Heart right ventricle (tissue), 16 donors: ENCODE data around the gene ARID5A. TPM values are rescaled to one million over a fixed set of nuclear protein-coding genes. Genes with fewer than 3 reads are reported as not detected.

ENCODE experiments used
- ATAC-seq, 8 donors: fragments of 200-7000 bp; cut with Tn5 transposase; one replicate each; pipeline ENCODE4 v1.9.1; 2020; ENCODE audit warnings: mild to moderate bottlenecking in 8 of 8, moderate library complexity in 8 of 8, moderate number of reproducible peaks in 1 of 8
- DNase-seq, 2 donors: peaks; one replicate each; pipeline ENCODE4 v3.0.0-alpha.2; 2020
- H3K27ac ChIP-seq, 10 donors: fragments of 200-600 bp; sonication (generic) in 2 of 10; one replicate each; pipeline versions ENCODE4 v1.5.0 to v1.8.0; 2020 to 2022; ENCODE audit warnings: mild to moderate bottlenecking in 3 of 10
- H3K27me3 ChIP-seq, 7 donors: fragments of 200-600 bp; one replicate each; pipeline ENCODE4 v1.8.0; 2021 to 2022; ENCODE audit warnings: mild to moderate bottlenecking in 2 of 7
- H3K36me3 ChIP-seq, 9 donors: fragments of 200-600 bp; sonication (generic) in 1 of 9; one replicate each; pipeline versions ENCODE4 v1.5.0 to v1.8.0; 2020 to 2022; ENCODE audit warnings: mild to moderate bottlenecking in 2 of 9
- H3K4me1 ChIP-seq, 9 donors: fragments of 200-600 bp; sonication (generic) in 1 of 9; one replicate each; pipeline versions ENCODE4 v1.5.0 to v1.8.0; 2020 to 2022; ENCODE audit warnings: mild to moderate bottlenecking in 4 of 9
- H3K4me3 ChIP-seq, 10 donors: fragments of 200-600 bp; sonication (generic) in 2 of 10; one replicate each; pipeline versions ENCODE4 v1.5.0 to v1.8.0; 2020 to 2022; ENCODE audit warnings: mild to moderate bottlenecking in 7 of 10, moderate library complexity in 2 of 10
- H3K9me3 ChIP-seq, 11 donors: fragments of 200-600 bp in 10 of 11; sonication (generic) in 2 of 11; one replicate each; pipeline versions ENCODE4 v1.5.0 to v1.8.0; 2013 to 2022; ENCODE audit warnings: mild to moderate bottlenecking in 2 of 11, control low read depth in 1 of 11, moderate library complexity in 1 of 11
- WGBS, 2 donors: extraction: QIAGEN DNeasy Blood & Tissue Kit; methylation state at CpG; one replicate each; pipeline ENCODE4 v1.1.7; 2013; ENCODE audit warnings: inconsistent platforms in 1 of 2; 5-methylcytosine and 5-hydroxymethylcytosine counted together
- intact Hi-C, 10 donors: fragments of 100-400 bp; cut with DNase I; formaldehyde crosslinking; loops; one replicate each; pipeline versions ENCODE4 v1.11.1 to v1.14.2; 2022
- polyA plus RNA-seq, 2 donors: library from polyadenylated mRNA; stranded (reverse); fragments of 200-250 nt; gene quantifications; one replicate each; pipeline ENCODE4 v1.2.3, GENCODE V29; 2013
- total RNA-seq, 10 donors: library from RNA; stranded (reverse); fragmentation: NEBNext Ultra II Directional in 3 of 10; extraction: Animal tissue kit (Norgen Biotek cat#: 25700) in 3 of 10; gene quantifications; one replicate each; pipeline versions ENCODE4 v1.2.1 to v1.2.4, GENCODE V29; 2021 to 2023
- TF ChIP-seq, protein P1 (sequence below), 9 donors: fragments of 200-600 bp; sonication (generic) in 2 of 9; IDR thresholded peaks; one replicate each; pipeline versions ENCODE4 v1.5.0 to v1.8.0; 2021 to 2022; ENCODE audit warnings: antibody characterized with exemption in 9 of 9, mild to moderate bottlenecking in 5 of 9, moderate library complexity in 1 of 9
- donor health status: Arrhythmogenic right ventricular cardiomyopathy.
- donor health status: ischemic (EF 13 %, LVEDD 7.1; RV severe dilation, severe dysfunction).
- donor health status: healthy with polysubstance abuse.
- donor health status: DM: no; HTN: yes; CAD: no.
- donor health status: DM: no; HTN: no; CAD: no.
- donor health status: ischemic (EF 25% LVEDD 6.9; RV normal size, moderate dysfunction).
- donor health status: ischemic (EF 25% LVEDD 5.7; RV mildly dilated, moderate dysfunction).
- donor health status: healthy.
- donor health status: DM: yes; HTN: yes; CAD: no.
- donor health status: Ischemic cardiomyopathy.
- donor health status: ischemic (EF 35%, LVEDD 5.7; RV mildly dilated, moderate dysfunction).
- donor health status: nonischemic (EF 11% LVEDD 7.7; RV severe dilation, severe dysfunction).
- donor health status: DM: yes; HTN: yes; CAD: no.
- donor health status: PGD.
- donor health status: ischemic (EF 29% LVEDD 5.4; RV normal size, mild dysfunction).
- donor health status: nonischemic (EF 23%, LVEDD 6.1; RV moderate dilation, normal function).

Gene ARID5A
- total and polyA plus RNA-seq, 12 donors, result 12.0 to 121 (median 41.1) TPM

- no peaks in the 10 kb centered on the region for H3K27me3 ChIP-seq
- H3K27ac ChIP-seq, result peak overlapping the region in 1 of 10 donors; percentile 18
- TF ChIP-seq, protein P1, sequence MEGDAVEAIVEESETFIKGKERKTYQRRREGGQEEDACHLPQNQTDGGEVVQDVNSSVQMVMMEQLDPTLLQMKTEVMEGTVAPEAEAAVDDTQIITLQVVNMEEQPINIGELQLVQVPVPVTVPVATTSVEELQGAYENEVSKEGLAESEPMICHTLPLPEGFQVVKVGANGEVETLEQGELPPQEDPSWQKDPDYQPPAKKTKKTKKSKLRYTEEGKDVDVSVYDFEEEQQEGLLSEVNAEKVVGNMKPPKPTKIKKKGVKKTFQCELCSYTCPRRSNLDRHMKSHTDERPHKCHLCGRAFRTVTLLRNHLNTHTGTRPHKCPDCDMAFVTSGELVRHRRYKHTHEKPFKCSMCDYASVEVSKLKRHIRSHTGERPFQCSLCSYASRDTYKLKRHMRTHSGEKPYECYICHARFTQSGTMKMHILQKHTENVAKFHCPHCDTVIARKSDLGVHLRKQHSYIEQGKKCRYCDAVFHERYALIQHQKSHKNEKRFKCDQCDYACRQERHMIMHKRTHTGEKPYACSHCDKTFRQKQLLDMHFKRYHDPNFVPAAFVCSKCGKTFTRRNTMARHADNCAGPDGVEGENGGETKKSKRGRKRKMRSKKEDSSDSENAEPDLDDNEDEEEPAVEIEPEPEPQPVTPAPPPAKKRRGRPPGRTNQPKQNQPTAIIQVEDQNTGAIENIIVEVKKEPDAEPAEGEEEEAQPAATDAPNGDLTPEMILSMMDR (IDR thresholded peaks at IDR 0.05), result no peak
- 82 to 89% methylated on average over 8 of the region's 8 CpGs for WGBS, 2 donors
- peaks cover 7 to 98% (median 49%) of the 10 kb centered on the region in 9 donors for H3K36me3 ChIP-seq
- ATAC-seq, result no peak
- peaks cover 0 to 69% (median 12%) of the 10 kb centered on the region in 9 donors for H3K4me1 ChIP-seq
- no peak for DNase-seq
- no peak overlapping the region for H3K4me3 ChIP-seq
- no peaks in the 10 kb centered on the region for H3K9me3 ChIP-seq
- intact Hi-C loops, result loop anchor here in 1 of 10 donors (10.0 kb wide), 1 partner anchor 218 kb away; the partner anchor contains the start of gene CNNM4
Observed at GRCh38 chr2:96546797-96547196, 10.2 kb downstream of the ARID5A start.

DNA sequence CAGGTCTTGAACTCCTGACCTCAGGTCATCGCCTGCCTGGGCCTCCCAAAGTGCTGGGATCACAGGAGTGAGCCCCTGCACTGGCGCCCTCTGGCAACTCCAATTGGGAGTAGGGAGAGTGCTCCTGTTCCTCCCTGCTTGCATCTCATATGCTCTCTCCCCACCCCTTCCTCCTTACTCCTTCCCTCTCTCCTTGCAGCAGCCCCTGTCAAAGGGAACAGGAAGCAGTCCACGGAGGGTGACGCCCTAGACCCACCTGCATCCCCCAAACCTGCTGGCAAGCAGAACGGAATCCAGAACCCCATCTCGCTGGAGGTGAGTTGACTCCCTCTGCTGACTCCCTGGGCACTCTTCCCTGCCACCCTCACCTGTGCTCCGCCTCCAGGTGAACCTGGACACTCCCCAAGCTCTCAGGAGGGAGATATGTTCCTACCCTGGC, 10.7 kb downstream of the ARID5A start:
- no peak for ATAC-seq
- H3K27ac ChIP-seq, result no peak overlapping the region
- H3K27me3 ChIP-seq, result no peaks in the 10 kb centered on the region
- intact Hi-C loops, result loop anchor here in 1 of 10 donors (10.0 kb wide), 1 partner anchor 218 kb away; the partner anchor contains the start of gene CNNM4
- no peaks in the 10 kb centered on the region for H3K9me3 ChIP-seq
- 93% methylated on average over 7 of the region's 7 CpGs for WGBS, 2 donors
- H3K36me3 ChIP-seq, result peaks cover 7 to 98% (median 53%) of the 10 kb centered on the region in 9 donors
- no peak for DNase-seq
- TF ChIP-seq, protein P1 (IDR thresholded peaks at IDR 0.05), result no peak
- H3K4me1 ChIP-seq, result peaks cover 0 to 64% (median 8%) of the 10 kb centered on the region in 9 donors
- H3K4me3 ChIP-seq, result no peak overlapping the region

- ATAC-seq (no peak), DNase-seq (no peak)
- H3K9me3 ChIP-seq, result no peaks in the 10 kb centered on the region
- peaks cover 7 to 98% (median 58%) of the 10 kb centered on the region in 9 donors for H3K36me3 ChIP-seq
- intact Hi-C loops, result loop anchor here in 1 of 10 donors (10.0 kb wide), 1 partner anchor 217 kb away; the partner anchor contains the start of gene CNNM4
- WGBS, 2 donors, result 79 to 82% methylated on average over 6 of the region's 6 CpGs
- TF ChIP-seq, protein P1 (IDR thresholded peaks at IDR 0.05), result no peak
- peaks cover 0 to 59% (median 7%) of the 10 kb centered on the region in 9 donors for H3K4me1 ChIP-seq
- no peaks in the 10 kb centered on the region for H3K27me3 ChIP-seq
- no peak overlapping the region for H3K4me3 ChIP-seq
- no peak overlapping the region for H3K27ac ChIP-seq
Observed at GRCh38 chr2:96547731-96548171, 11.2 kb downstream of the ARID5A start.

GRCh38 chr2:96548558-96549465, 12.3 kb downstream of the ARID5A start:
- Histone ChIP-seq H3K27me3 (no peaks in the 10 kb centered on the region), H3K9me3 (no peaks in the 10 kb centered on the region), H3K36me3 (peaks cover 7 to 94% (median 58%) of the 10 kb centered on the region in 9 donors), H3K4me1 (peaks cover 0 to 51% (median 10%) of the 10 kb centered on the region in 9 donors), H3K4me3 (no peak overlapping the region), H3K27ac (peak overlapping the region in 2 of 10 donors; percentile 22 to 26)
- DNase-seq, result no peak
- 89 to 91% methylated on average over 24 of the region's 24 CpGs for WGBS, 2 donors
- ATAC-seq, result no peak
- intact Hi-C loops, result loop anchor here in 1 of 10 donors (10.0 kb wide), 1 partner anchor 216 kb away; the partner anchor contains the start of gene CNNM4
- TF ChIP-seq, protein P1 (IDR thresholded peaks at IDR 0.05), result no peak
